Osteocyte (in vitro differentiated cells): ENCODE data around the gene ROR2. TPM values are rescaled to one million over a fixed set of nuclear protein-coding genes. Genes with fewer than 3 reads are reported as not detected.

Source experiments
- DNase-seq: peaks from one replicate; pipeline ENCODE4 v3.0.0; 2021; ENCODE audit warnings: mixed read lengths; ENCODE audit not compliant: unreplicated experiment; ENCODE audit errors: extremely low spot score
- H3K27ac Mint-ChIP-seq: one replicate; pipeline ENCODE4 v1.8.0; 2021; ENCODE audit warnings: mild to moderate bottlenecking, mixed read lengths; ENCODE audit not compliant: unreplicated experiment
- H3K27me3 Mint-ChIP-seq: one replicate; pipeline ENCODE4 v1.8.0; 2021; ENCODE audit warnings: mixed read lengths; ENCODE audit not compliant: unreplicated experiment
- H3K36me3 Mint-ChIP-seq: one replicate; pipeline ENCODE4 v1.8.0; 2021; ENCODE audit warnings: mixed read lengths; ENCODE audit not compliant: unreplicated experiment
- H3K4me1 Mint-ChIP-seq: one replicate; pipeline ENCODE4 v1.8.0; 2021; ENCODE audit warnings: mixed read lengths; ENCODE audit not compliant: unreplicated experiment
- H3K4me3 Mint-ChIP-seq: one replicate; pipeline ENCODE4 v1.8.0; 2021; ENCODE audit warnings: mild to moderate bottlenecking, moderate library complexity, mixed read lengths; ENCODE audit not compliant: unreplicated experiment
- H3K9me3 Mint-ChIP-seq: one replicate; pipeline ENCODE4 v1.8.0; 2021; ENCODE audit warnings: mixed read lengths; ENCODE audit not compliant: unreplicated experiment
- total RNA-seq: library from RNA; stranded (reverse); gene quantifications from 2 replicates; pipeline ENCODE4 v1.2.1, GENCODE V29; 2021
- TF ChIP-seq, protein P1 (sequence below): fragments of 200-600 bp; sonication (generic); IDR thresholded peaks from 2 replicates; pipeline ENCODE4 v1.5.0; 2021; ENCODE audit warnings: antibody characterized with exemption, mild to moderate bottlenecking, moderate library complexity

The ROR2 gene
- total RNA-seq, 1 donor from 2014 or later, result 48.2 TPM

- TF ChIP-seq, protein P1, sequence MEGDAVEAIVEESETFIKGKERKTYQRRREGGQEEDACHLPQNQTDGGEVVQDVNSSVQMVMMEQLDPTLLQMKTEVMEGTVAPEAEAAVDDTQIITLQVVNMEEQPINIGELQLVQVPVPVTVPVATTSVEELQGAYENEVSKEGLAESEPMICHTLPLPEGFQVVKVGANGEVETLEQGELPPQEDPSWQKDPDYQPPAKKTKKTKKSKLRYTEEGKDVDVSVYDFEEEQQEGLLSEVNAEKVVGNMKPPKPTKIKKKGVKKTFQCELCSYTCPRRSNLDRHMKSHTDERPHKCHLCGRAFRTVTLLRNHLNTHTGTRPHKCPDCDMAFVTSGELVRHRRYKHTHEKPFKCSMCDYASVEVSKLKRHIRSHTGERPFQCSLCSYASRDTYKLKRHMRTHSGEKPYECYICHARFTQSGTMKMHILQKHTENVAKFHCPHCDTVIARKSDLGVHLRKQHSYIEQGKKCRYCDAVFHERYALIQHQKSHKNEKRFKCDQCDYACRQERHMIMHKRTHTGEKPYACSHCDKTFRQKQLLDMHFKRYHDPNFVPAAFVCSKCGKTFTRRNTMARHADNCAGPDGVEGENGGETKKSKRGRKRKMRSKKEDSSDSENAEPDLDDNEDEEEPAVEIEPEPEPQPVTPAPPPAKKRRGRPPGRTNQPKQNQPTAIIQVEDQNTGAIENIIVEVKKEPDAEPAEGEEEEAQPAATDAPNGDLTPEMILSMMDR, result no peak
- Mint-ChIP-seq H3K27ac (peak overlapping the region; percentile 39), H3K9me3 (no peaks in the 10 kb centered on the region), H3K4me1 (peaks cover 43% of the 10 kb centered on the region), H3K4me3 (no peak overlapping the region), H3K27me3 (no peaks in the 10 kb centered on the region), H3K36me3 (peaks cover 3% of the 10 kb centered on the region)
- DNase-seq, result no peak
These were observed 116.7 kb downstream of the ROR2 start for GRCh38 chr9:91833096-91833877.

GRCh38 chr9:91832322-91832721 lies 117.7 kb downstream of the ROR2 start:
- H3K36me3 Mint-ChIP-seq, result peaks cover 3% of the 10 kb centered on the region
- TF ChIP-seq, protein P1, result no peak
- no peak overlapping the region for H3K4me3 Mint-ChIP-seq
- H3K27me3 Mint-ChIP-seq, result no peaks in the 10 kb centered on the region
- H3K27ac Mint-ChIP-seq, result no peak overlapping the region
- DNase-seq, result no peak
- peaks cover 40% of the 10 kb centered on the region for H3K4me1 Mint-ChIP-seq
- no peaks in the 10 kb centered on the region for H3K9me3 Mint-ChIP-seq

DNA sequence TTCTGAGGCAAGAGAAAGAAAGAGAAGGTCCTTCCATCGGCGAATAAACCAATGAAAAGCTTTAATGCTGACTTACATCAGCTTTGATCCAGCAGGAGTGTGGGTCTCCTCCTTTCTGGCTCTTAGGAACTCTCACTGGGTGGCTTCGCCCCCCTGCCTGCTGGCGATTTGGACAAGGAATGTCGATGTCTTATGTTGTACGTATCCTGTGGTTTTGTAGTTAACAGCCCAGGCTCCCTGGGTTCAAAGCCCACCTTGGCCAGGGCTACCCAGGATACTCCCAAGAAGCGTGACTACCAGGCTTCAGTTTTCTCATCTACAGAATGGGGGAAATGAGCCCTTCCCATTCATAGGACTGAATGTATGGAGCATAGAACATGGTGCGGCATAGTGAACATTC lies 124.2 kb downstream of the ROR2 start:
- H3K4me3 Mint-ChIP-seq, result no peak overlapping the region
- no peaks in the 10 kb centered on the region for H3K27me3 Mint-ChIP-seq
- H3K36me3 Mint-ChIP-seq, result no peaks in the 10 kb centered on the region
- peaks cover 46% of the 10 kb centered on the region for H3K4me1 Mint-ChIP-seq
- TF ChIP-seq, protein P1, result no peak
- DNase-seq, result no peak
- H3K9me3 Mint-ChIP-seq, result peaks cover 6% of the 10 kb centered on the region
- peak overlapping the region; percentile 93 for H3K27ac Mint-ChIP-seq

DNA sequence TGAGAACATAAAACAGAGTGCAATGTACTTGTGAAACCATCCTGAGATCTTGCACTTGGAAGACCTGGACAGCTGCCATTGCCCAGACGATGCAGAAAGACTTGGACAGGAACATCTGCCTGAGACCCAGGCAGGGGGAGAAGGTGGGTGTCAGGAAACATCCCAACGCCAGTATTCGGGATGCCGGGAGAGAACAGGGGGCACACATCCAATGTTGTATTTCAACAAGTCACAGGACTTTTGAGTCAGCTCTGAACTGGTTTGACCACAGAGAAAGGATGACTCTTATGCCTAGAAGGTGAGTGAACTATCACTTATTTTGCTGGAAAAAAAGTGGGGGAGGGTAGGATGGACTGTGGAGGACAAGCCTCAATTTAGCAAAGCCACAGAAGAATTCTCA lies 124.6 kb downstream of the ROR2 start:
- no peak for DNase-seq

More for the DNA sequence above, 124.6 kb downstream of the ROR2 start:
- H3K4me3 Mint-ChIP-seq, result no peak overlapping the region
- no peaks in the 10 kb centered on the region for H3K27me3 Mint-ChIP-seq
- H3K4me1 Mint-ChIP-seq, result peaks cover 46% of the 10 kb centered on the region
- peaks cover 6% of the 10 kb centered on the region for H3K9me3 Mint-ChIP-seq
- TF ChIP-seq, protein P1, result no peak
- H3K27ac Mint-ChIP-seq, result peak overlapping the region; percentile 93
- H3K36me3 Mint-ChIP-seq, result no peaks in the 10 kb centered on the region
